Activated CD4-positive, CD25-positive, alpha-beta regulatory T cell treated with anti-CD3 and anti-CD28 coated beads, Interleukin-2, amount 50 U/mL, for 24 hours (primary cell): ENCODE results near the gene GPI.

ENCODE experiments used
- ATAC-seq, 2 donors: fragments of 150-1000 bp; cut with Tn5 transposase; one replicate each; pipeline ENCODE4 v1.10.0; 2021; ENCODE audit warnings: mild to moderate bottlenecking in 1 of 2, moderate library complexity in 1 of 2

GPI gene

DNA sequence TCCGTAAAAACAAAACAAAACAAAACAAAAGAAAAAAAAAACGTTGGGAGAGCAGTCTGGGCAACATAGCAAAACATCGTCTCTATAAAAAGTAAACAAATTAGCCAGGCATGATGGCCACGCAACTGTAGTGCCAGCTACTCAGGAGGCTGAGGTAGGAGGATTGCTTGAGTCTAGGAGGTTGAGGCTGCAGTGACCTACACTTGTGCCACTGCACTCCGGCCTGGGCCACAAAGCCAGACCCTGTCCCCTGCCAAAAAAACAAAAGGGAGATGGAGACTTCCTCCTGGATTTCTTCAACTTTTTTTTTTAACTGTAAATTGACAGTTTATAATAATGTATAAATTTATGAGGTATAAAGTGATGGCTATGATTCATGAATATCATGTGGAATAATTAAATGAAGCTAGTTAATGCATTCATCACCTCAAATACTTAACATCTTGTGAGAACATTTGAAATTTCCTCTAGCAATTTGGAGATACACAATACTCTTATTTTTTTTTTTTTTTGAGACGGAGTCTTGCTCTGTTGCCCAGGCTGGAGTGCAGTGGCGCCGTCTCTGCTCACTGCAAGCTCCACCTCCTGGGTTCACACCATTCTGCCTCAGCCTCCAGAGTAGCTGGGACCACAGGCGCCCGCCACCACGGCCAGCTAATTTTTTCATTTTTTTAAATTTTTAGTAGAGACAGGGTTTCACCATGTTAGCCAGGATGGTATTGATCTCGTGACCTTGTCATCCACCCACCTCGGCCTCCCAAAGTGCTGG is 41.1 kb downstream of the GPI start:
- ATAC-seq: no peak

DNA sequence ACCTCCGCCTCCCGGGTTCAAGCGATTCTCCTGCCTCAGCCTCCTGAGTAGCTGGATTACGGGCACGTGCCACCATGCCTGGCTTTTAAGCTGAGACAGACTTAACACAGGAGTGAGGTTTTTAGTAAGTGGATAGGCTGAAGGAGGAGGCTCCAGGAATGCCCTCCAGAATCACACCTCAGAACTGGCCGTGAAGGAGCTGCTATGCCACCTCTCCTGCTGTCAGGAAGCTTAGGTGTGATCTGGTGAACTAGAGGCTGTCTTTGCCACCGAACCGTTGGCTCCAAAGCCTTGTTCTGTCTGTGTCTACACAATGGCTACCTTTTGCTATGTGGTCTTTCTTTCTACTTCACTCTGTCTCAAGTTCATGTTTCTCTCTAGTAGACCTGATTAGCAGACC is 43.4 kb downstream of the GPI start:
- ATAC-seq: no peak

DNA sequence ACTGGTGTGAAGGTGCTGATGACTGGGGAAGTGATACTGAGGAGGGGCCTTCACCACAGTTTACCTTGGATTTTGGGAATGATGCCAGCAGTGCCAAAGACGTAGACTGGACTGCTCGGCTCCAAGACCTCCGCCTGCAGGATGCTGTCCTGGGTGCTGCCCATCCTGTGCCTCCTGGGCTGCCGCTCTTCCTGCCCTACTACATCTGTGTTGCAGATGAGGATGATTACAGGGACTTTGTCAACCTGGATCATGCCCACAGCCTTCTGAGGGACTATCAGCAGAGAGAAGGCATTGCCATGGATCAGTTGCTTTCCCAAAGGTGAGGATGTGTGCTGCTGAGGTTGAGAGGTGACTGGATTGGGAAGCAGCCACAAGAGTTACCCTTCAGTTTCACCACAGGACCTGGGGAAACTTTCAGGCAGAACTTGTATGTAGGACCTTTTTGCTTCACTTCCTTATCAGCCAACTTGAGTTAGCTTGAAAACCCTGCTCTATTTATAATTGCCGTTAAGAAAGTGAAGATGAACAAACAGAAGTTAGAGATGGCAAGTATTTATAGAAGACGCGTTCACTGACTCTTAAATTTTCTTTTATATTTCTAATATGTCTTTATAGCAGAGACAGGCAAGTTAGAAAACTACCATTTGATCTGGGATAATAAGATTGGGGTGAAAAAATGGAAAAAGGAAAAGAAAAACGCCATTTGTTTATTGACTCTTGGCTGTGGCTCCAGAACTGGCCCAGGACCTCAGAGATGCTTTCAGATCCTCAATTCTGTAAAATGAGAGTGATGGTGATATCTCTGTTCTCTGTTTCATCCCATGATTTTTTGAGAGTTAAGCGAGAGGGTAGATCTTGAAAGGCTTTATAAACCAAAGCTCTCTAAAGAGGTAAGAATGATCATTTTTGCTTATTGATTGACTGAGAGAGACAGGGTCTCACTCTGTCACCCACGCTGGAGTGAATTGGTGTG is 44.5 kb downstream of the GPI start:
- ATAC-seq: no peak

DNA sequence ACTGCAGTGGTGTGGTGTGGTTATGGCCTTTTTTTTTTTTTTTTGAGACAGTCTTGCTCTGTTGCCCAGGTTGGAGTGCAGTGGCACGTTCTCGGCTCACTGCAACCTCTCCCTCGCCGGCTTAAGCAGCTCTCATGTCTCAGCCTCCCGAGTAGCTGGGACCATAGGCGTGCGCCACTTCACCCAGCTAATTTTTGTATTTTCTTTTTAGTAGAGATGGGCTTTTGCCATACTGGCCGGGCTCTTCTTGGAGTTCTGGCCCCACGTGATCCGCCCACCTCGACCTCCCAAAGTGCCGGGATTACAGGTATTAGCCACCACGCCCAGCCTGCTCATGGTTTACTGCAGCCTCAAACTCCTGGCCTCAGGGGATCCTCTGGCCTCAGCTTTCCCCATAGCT is 46.2 kb downstream of the GPI start:
- ATAC-seq: no peak

DNA sequence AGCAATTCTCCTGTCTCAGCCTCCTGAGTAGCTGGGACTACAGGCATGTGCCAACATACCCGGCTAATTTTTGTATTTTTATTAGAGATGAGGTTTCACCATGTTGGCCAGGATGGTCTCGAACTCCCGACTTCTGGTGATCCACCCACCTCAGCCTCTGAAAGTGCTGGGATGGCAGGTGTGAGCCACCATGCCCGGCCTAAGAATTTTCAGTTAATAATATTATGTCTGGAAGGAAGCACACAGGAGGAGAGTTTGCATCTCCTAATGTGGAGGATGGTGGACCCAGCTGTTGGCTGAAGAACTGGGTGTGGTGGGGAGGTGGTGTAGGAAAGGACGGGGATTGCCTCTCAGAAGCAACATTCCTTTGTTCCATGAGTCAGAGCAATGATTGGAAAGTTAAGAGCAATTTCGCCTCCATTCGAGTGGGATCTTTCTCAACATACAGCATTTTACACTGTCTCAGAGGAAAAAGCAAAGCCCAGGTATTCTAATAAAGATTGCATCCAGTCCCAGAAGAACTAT is 51.1 kb downstream of the GPI start:
- no peak for ATAC-seq

DNA sequence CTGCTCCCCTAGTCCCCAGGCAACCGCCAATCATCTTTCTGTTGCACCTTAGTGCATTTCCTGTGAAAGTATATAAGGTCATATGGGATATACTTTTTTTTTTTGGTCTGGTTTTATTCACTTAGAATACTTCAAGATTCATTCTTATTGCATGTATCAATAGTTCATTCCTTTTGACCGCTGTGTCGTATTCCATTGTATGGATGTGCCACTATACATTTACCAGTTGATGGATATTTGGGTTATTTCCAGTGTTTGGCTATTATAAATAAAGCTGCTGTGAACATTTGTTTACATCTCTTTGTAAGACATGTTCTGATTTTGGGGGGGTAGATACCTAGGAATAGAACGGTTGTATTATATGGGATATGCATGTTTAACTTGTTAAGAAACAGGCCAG is 53.3 kb downstream of the GPI start:
- no peak for ATAC-seq

DNA sequence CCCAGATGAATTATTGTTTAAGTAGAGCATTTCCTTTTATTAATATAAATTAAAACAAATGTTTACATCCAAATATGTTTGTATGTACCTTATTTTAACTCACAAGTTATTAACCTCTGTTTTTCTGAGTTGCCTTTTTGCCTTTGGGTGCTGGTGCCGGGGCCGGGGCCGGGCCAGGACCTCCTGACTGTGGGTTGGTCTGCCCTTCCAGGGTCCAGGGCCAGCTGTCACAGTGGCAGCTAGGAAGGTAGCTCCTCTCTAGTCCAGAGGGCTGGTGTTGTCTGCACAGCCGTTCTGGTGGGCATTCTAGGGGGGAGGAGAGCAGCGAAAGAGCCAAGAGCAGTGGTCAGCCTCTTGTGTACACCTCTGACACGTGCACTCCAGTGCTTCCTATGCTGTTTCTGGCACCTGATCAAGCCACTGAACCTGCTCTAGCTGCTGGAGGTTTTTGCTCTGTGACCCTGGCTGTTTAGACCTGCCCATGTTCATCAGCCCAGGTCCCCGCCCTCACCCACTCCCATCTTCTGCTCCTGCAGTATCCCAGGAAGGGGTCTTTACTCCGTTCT is 61.2 kb downstream of the GPI start:
- no peak for ATAC-seq

DNA sequence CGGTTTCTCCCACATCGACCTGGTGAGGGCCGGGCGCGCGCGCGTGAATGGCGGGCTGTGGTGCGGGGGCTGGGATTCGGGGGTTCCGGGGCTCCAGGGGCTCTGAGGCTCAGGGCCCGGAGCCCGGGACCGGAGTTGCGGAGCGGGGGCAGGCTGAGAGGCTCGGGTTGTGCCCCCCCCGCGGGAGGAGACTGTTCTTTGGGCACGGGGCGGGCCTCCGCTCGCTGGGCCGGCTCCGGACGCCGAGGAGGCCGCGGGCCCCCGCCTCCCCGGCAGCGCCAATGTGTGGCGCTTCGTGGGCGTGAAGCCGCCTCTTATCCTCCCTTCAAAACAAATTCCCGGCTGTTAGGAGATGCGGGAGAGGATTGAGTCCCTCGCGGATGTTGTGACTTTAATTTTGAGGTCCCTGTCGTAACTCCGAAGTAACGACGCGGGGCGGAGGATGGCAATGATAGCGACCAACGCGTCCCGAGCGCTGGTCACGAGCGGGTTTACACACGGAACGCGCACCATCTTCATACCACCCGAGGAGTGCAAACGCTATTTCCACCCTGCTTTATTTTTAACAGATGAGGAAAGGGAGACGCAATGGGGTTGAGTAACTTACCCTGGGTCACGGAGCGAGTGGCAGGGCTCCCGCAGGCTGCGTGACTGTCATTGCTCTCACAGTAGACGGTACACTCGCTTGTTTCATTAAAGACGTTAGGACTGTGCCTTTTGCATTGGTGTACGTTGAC is 63.7 kb downstream of the GPI start:
- ATAC-seq: peak; percentile 37 to 54

DNA sequence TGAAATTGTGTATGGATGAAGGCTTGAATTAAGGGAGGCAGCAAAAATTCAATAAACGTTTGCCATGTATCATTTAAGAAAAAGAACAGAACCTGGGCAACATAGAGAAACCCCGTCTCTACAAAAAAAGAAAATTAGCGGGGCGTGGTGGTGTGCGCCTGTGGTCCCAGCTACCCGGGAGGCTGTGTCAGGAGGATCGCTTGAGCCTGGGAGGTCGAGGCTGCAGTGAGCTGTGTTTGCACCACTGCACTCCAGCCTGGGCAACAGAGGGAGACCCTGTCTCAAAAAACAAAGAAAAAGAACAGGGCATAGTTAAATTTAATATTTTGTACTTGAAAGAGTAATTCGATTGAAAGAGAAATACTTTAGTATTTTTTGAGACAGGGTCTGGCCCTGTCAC is 64.6 kb downstream of the GPI start:
- ATAC-seq: no peak

DNA sequence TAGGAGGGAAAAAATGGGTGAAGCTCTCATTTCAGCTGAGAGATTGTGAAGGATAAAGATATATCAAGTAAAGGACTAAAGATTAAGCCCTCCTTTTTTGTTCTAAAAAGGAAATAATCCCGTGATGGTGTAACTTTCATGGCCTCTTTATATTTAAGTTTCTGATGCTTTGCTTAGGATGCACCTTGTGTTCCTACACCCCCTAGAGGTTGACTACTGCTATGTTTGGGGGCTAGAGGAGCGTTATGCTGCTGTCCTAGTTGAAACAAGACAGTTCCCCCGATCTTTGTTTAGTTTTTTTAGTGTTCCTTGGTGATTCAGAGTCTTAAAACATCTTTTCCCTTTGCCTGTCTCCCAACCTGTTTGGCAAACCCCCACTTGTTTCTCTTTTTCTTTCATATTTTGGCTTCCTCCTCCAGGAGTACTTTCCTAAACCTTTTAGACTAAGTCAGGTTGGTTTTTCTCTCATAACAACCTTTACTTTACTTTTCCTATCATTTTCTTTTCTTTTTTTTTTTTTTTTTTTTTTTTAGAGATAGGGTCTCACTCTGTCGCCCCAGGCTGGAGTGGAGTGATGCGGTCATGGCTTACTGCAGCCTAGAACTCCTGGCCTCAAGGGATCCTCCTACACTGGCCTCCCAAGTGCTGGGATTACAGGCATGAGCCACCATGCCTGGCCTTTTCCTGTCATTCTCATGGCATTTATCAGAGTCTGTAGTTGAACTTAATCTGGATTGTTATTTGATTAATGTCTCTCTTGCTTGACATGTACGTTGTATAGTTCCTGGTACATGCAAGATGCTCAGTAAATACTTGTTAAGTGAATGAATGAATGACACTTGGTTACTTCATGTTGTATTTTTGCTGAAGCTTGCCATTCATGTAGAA is 66.0 kb downstream of the GPI start:
- ATAC-seq: peak; percentile 35 to 52

DNA sequence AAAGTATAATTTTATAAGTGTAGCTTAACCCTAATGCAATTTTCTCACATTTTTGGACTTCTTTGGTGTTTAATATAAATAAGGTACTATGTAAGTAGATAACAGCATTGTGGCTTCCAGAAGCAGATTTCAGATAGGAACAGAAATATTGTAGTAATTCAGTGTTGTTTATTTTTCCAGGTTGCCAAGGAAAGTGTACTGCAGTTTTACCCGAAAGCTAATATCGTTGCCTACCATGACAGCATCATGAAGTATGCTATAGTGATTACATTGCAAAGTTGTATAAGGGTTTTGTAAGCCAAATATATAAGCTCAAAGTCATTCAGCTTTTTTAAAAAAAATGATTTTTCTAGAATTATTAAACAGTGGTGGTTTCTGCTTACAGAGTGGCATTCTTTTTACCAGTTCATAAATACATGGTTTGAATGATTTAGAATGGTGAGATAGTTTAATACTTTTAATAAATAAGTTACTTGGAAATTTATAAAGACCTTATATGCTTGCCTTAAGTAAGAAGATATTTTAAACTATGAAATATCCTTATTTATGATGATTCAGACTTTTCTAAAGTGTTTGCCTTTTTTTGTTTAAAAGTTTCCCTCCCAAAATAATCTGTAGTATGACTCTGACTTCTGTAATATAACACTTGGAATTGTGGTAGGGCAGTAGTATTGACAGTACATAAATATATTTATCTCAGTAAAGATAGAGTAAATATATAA is 66.8 kb downstream of the GPI start:
- ATAC-seq: no peak

DNA sequence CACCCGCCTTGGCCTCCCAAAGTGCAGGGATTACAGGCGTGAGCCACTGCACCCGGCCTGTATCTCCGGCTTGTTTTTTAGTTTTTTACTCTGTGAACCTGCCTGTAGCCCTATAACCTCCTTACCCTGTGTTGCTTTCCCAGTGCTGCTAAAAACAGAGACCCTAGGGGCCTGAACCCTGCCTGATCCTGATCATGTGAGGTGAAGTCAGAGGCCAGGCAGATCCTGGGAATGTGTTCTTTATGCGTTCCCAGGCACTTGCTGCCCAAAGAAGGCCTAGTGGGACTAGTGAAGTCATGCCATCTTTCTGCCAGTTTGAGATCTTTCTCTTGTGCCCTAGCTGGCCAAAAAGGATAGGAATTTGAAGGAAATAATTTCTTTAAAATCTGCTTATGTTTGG is 67.8 kb downstream of the GPI start:
- no peak for ATAC-seq

DNA sequence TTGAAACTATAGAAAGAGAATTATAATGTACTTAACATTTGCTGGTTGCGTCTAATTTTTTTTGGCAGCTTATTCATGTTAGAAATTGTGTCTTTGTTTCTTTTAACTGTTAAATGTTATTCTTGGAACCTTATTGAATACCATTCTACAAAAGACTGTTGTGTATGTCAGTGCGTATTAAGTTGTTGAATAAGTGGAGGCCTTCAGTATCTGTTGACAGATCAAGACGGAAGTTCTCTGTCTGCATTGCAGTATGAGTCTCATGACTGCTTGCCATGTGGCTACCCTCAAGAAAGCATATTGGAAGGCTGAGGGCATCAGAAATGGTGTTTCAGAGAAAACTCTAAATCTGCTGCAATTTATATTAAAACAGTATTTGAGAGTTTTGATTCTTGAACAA is 71.7 kb downstream of the GPI start:
- no peak for ATAC-seq

DNA sequence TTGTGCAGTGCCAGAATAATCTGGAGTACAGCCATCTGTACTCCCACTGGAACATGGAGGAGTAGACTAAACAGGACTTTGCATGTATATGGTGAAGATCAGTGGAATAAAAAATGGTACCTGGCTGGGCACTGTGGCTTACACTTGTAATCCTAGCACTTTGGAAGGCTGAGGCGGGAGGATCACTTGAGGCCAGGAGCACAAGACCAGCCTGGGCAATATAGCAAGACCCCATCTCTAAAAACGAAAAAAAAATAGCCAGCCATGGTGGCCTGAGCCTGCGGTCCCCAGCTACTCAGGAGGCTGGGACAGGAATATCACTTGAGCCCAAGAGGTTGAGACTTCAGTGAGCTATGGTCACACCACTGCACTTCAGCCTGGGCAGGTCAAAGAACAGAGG is 83.2 kb downstream of the GPI start:
- no peak for ATAC-seq
